ENCODE measurements around the gene B3GALT2.

DNA sequence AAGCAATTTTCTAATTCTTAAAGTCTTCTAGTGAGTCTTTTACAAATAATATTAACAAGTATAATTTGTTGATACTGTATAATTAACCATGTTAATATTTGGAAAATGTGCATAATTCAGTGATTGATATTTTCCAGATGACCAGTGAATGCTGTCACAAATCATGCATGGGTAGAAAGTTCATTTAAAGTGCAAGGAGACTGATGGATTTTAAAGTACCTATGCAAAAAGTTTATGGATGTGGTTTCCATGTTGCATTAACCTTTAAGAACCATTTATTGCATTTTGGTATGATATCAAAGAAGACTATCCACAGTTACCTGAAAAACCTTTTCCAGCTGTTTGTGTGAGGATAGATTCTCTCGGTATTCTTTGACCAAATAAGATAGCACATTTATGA lies 41.4 kb downstream of the B3GALT2 start:
- no peak for TF ChIP-seq BHLHE40 (IDR thresholded peaks at IDR 0.05; ENCODE audit: low read length)
- TF ChIP-seq, protein P1, sequence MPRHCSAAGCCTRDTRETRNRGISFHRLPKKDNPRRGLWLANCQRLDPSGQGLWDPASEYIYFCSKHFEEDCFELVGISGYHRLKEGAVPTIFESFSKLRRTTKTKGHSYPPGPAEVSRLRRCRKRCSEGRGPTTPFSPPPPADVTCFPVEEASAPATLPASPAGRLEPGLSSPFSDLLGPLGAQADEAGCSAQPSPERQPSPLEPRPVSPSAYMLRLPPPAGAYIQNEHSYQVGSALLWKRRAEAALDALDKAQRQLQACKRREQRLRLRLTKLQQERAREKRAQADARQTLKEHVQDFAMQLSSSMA (CRISPR knock-in tag; IDR thresholded peaks at IDR 0.05), result no peak
- TF ChIP-seq SRSF1 (optimal IDR thresholded peaks at IDR 0.05; ENCODE audit: low read depth, low read length), result no peak
- TF ChIP-seq ZNF234 (CRISPR knock-in tag; conservative IDR thresholded peaks at IDR 0.05), result no peak

Data from HepG2 (cell line).